ENCODE data around the gene MCTP1.

DNA sequence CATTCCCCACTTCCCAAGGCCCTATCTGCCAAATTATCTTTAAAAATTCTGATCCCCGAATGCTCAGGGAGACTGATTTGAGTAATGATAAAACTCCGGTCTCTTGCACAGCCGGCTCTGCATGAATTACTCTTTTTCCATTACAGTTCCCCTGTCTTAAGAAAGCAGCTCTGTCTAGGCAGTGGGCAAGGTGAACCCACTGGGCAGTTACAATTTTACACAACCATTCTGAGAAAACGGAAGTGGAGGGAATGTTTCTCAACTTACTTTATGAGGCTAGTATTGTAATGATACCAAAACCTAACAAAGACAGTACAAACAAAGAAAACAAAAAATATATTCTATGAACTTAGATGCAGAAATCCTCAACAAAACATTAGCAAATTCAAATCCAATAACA lies 100.0 kb downstream of the MCTP1 start:
- TF ChIP-seq, protein P1, sequence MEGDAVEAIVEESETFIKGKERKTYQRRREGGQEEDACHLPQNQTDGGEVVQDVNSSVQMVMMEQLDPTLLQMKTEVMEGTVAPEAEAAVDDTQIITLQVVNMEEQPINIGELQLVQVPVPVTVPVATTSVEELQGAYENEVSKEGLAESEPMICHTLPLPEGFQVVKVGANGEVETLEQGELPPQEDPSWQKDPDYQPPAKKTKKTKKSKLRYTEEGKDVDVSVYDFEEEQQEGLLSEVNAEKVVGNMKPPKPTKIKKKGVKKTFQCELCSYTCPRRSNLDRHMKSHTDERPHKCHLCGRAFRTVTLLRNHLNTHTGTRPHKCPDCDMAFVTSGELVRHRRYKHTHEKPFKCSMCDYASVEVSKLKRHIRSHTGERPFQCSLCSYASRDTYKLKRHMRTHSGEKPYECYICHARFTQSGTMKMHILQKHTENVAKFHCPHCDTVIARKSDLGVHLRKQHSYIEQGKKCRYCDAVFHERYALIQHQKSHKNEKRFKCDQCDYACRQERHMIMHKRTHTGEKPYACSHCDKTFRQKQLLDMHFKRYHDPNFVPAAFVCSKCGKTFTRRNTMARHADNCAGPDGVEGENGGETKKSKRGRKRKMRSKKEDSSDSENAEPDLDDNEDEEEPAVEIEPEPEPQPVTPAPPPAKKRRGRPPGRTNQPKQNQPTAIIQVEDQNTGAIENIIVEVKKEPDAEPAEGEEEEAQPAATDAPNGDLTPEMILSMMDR (IDR thresholded peaks at IDR 0.05): no peak
- no peak for TF ChIP-seq POLR2A (IDR thresholded peaks at IDR 0.05)
